Neural cell (in vitro differentiated cells): ENCODE results near the gene CCNT2. TPM values are rescaled to one million over a fixed set of nuclear protein-coding genes. Genes with fewer than 3 reads are reported as not detected.

Source experiments
- H2AFZ ChIP-seq: fragments of 200-600, 300-800 bp; sonication (generic), shearing (Covaris generic); 2 replicates; pipeline ENCODE4 v1.6.0; 2014; ENCODE audit warnings: low read depth, mild to moderate bottlenecking, antibody characterized with exemption, low read length, moderate library complexity
- H3F3A ChIP-seq: fragments of 200-600 bp; shearing (Covaris generic); 2 replicates; pipeline ENCODE4 v1.6.1; 2016; ENCODE audit warnings: mild to moderate bottlenecking, moderate library complexity, mixed read lengths, antibody characterized with exemption, low read length; ENCODE audit not compliant: insufficient read depth, poor library complexity, severe bottlenecking
- H3K27ac ChIP-seq: fragments of 200-600, 300-800 bp; sonication (generic), shearing (Covaris generic); 2 replicates; pipeline ENCODE4 v1.5.1; 2014; ENCODE audit warnings: mild to moderate bottlenecking, low read length, moderate library complexity
- H3K27me3 ChIP-seq: fragments of 300-800, 200-600 bp; sonication (generic), shearing (Covaris generic); 2 replicates; pipeline ENCODE4 v1.6.0; 2014; ENCODE audit warnings: mild to moderate bottlenecking, low read depth, low read length, moderate library complexity; ENCODE audit not compliant: insufficient read depth
- H3K36me3 ChIP-seq: fragments of 300-800, 200-600 bp; sonication (generic), shearing (Covaris generic); 2 replicates; pipeline ENCODE4 v1.5.1; 2014; ENCODE audit warnings: mild to moderate bottlenecking, antibody characterized with exemption, low read length, moderate library complexity; ENCODE audit not compliant: insufficient read depth
- H3K4me2 ChIP-seq: fragments of 300-800, 200-600 bp; sonication (generic), shearing (Covaris generic); 2 replicates; pipeline ENCODE4 v1.6.0; 2014; ENCODE audit warnings: mild to moderate bottlenecking, low read length
- H3K4me3 ChIP-seq: fragments of 300-800, 200-600 bp; sonication (generic), shearing (Covaris generic); 2 replicates; pipeline ENCODE4 v1.5.1; 2014; ENCODE audit warnings: mild to moderate bottlenecking, low read length, moderate library complexity
- H3K79me2 ChIP-seq: fragments of 200-600 bp; shearing (Covaris generic); replicated peaks from 2 replicates; pipeline ENCODE4 v1.6.0; 2014; ENCODE audit warnings: mild to moderate bottlenecking, low read length, moderate library complexity; ENCODE audit not compliant: insufficient read depth
- H3K9ac ChIP-seq: fragments of 300-800, 200-600 bp; sonication (generic), shearing (Covaris generic); 2 replicates; pipeline ENCODE4 v1.6.1; 2016; ENCODE audit warnings: mild to moderate bottlenecking, low read length, mixed read lengths
- H3K9me2 ChIP-seq: fragments of 200-600 bp; shearing (Covaris generic); 2 replicates; pipeline ENCODE4 v1.6.1; 2016; ENCODE audit warnings: mild to moderate bottlenecking, low read length, mixed read lengths; ENCODE audit not compliant: insufficient read depth
- H3K9me3 ChIP-seq: fragments of 200-600, 300-800 bp; sonication (generic), shearing (Covaris generic); 2 replicates; pipeline ENCODE4 v1.6.1; 2016; ENCODE audit warnings: mild to moderate bottlenecking, mixed run types, low read length, moderate library complexity, mixed read lengths
- H4K20me1 ChIP-seq: fragments of 200-600 bp; shearing (Covaris generic); 2 replicates; pipeline ENCODE4 v1.6.1; 2016; ENCODE audit warnings: mild to moderate bottlenecking, mixed run types; ENCODE audit not compliant: insufficient read depth
- CTCF ChIP-seq: fragments of 450-650 bp; IDR thresholded peaks from 2 replicates; pipeline ENCODE4 v1.5.1; 2014; ENCODE audit warnings: antibody characterized with exemption, mild to moderate bottlenecking, moderate library complexity; ENCODE audit not compliant: poor library complexity, severe bottlenecking
- EP300 ChIP-seq: fragments of 450-650 bp; conservative IDR thresholded peaks from 2 replicates; pipeline ENCODE4 v1.6.1; 2014; ENCODE audit warnings: antibody characterized with exemption, mild to moderate bottlenecking, moderate library complexity; ENCODE audit not compliant: poor library complexity, severe bottlenecking
- EZH2 ChIP-seq: fragments of 200-600, 300-800 bp; shearing (Covaris generic), sonication (generic); IDR thresholded peaks from 2 replicates; pipeline ENCODE4 v1.6.1; 2014; ENCODE audit warnings: antibody characterized with exemption, low read length, borderline replicate concordance, mild to moderate bottlenecking; ENCODE audit not compliant: insufficient read depth, poor library complexity, severe bottlenecking
- MXI1 ChIP-seq: fragments of 450-650 bp; conservative IDR thresholded peaks from 2 replicates; pipeline ENCODE4 v1.6.1; 2014; ENCODE audit warnings: antibody characterized with exemption, mild to moderate bottlenecking; ENCODE audit not compliant: poor library complexity, severe bottlenecking
- POLR2AphosphoS5 ChIP-seq: IDR thresholded peaks from 2 replicates; pipeline ENCODE4 v1.6.1; 2012
- RAD21 ChIP-seq: fragments of 450-650 bp; conservative IDR thresholded peaks from 2 replicates; pipeline ENCODE4 v1.6.1; 2014; ENCODE audit warnings: antibody characterized with exemption, mild to moderate bottlenecking, moderate library complexity
- REST ChIP-seq: IDR thresholded peaks from 2 replicates; pipeline ENCODE4 v1.6.1; 2012; ENCODE audit warnings: borderline replicate concordance
- SMC3 ChIP-seq: fragments of 450-650 bp; conservative IDR thresholded peaks from 2 replicates; pipeline ENCODE4 v1.6.1; 2014; ENCODE audit warnings: antibody characterized with exemption, mild to moderate bottlenecking, moderate library complexity; ENCODE audit not compliant: poor library complexity
- TAF1 ChIP-seq: IDR thresholded peaks from 2 replicates; pipeline ENCODE4 v1.6.1; 2012; ENCODE audit warnings: low read depth
- polyA plus RNA-seq: library from polyadenylated mRNA; depleted of rRNA; stranded (reverse); fragments of >200 nt; gene quantifications from 2 replicates; pipeline ENCODE4 v1.2.3, GENCODE V29; 2014

The CCNT2 gene
- polyA plus RNA-seq, 1 donor from 2014 or later = 134 TPM

GRCh38 chr2:134897932-134898331 lies 20.7 kb upstream of the CCNT2 start:
- no peaks in the 10 kb centered on the region for H3F3A ChIP-seq
- no peak overlapping the region for H3K27ac ChIP-seq
- no peak overlapping the region for H3K9ac ChIP-seq
- H2AFZ ChIP-seq = no peak overlapping the region
- no peaks in the 10 kb centered on the region for H3K9me2 ChIP-seq
- no peaks in the 10 kb centered on the region for H3K27me3 ChIP-seq
- H3K9me3 ChIP-seq = no peaks in the 10 kb centered on the region
- peak; percentile 74 for TF ChIP-seq RAD21
- TF ChIP-seq REST = no peak
- TF ChIP-seq EZH2 = no peak
- peak; percentile 80 for TF ChIP-seq SMC3
- TF ChIP-seq TAF1 = no peak
- peak; percentile 65 for TF ChIP-seq CTCF
- TF ChIP-seq EP300 = no peak
- no peak for TF ChIP-seq POLR2AphosphoS5
- no peaks in the 10 kb centered on the region for H3K79me2 ChIP-seq
- H3K4me3 ChIP-seq = no peak overlapping the region
- no peaks in the 10 kb centered on the region for H4K20me1 ChIP-seq
- no peaks in the 10 kb centered on the region for H3K36me3 ChIP-seq
- no peak overlapping the region for H3K4me2 ChIP-seq

- H3K27ac ChIP-seq = no peak overlapping the region
- no peaks in the 10 kb centered on the region for H3K9me2 ChIP-seq
- H4K20me1 ChIP-seq = no peaks in the 10 kb centered on the region
- H3K4me3 ChIP-seq = no peak overlapping the region
- H2AFZ ChIP-seq = no peak overlapping the region
- H3K36me3 ChIP-seq = no peaks in the 10 kb centered on the region
- TF ChIP-seq MXI1 = no peak
- TF ChIP-seq EZH2 = no peak
- TF ChIP-seq SMC3 = no peak
- no peak for TF ChIP-seq EP300
- no peak for TF ChIP-seq TAF1
- TF ChIP-seq POLR2AphosphoS5 = no peak
- TF ChIP-seq REST = no peak
- TF ChIP-seq RAD21 = no peak
- no peak for TF ChIP-seq CTCF
- no peak overlapping the region for H3K4me2 ChIP-seq
- H3K9ac ChIP-seq = no peak overlapping the region
- no peaks in the 10 kb centered on the region for H3K27me3 ChIP-seq
- no peaks in the 10 kb centered on the region for H3F3A ChIP-seq
- no peaks in the 10 kb centered on the region for H3K9me3 ChIP-seq
- H3K79me2 ChIP-seq = no peaks in the 10 kb centered on the region
Observed at GRCh38 chr2:134899204-134899603, 19.4 kb upstream of the CCNT2 start.
